HG03460 (cell line): ENCODE results near the gene SLC5A10.
A peak's percentile ranks its signal among the peaks of the same experiment; 100 is the strongest.
"Not testable (repeated sequence)": the region's sequence is repeated elsewhere in the genome, so short reads cannot be mapped to it uniquely, and the experiment has no call there.

Experiments
- ATAC-seq: cut with Tn5 transposase; IDR thresholded peaks from one replicate; pipeline ENCODE4 v1.9.1; 2021; ENCODE audit not compliant: unreplicated experiment

Gene SLC5A10

GRCh38 chr17:19038007-19038406, 86.0 kb downstream of the SLC5A10 start:
- ATAC-seq = not testable (repeated sequence)

GRCh38 chr17:19038730-19039129, 86.8 kb downstream of the SLC5A10 start:
- ATAC-seq = not testable (repeated sequence)

GRCh38 chr17:19040350-19040749, 88.4 kb downstream of the SLC5A10 start:
- ATAC-seq = not testable (repeated sequence)

- ATAC-seq = not testable (repeated sequence)
These were observed 89.9 kb downstream of the SLC5A10 start for GRCh38 chr17:19041871-19042270.

- ATAC-seq = not testable (repeated sequence)
These were observed 90.4 kb downstream of the SLC5A10 start for GRCh38 chr17:19042369-19042768.

- not testable (repeated sequence) for ATAC-seq
These were observed 91.1 kb downstream of the SLC5A10 start for GRCh38 chr17:19043032-19043431.

- ATAC-seq = not testable (repeated sequence)
These were observed 92.7 kb downstream of the SLC5A10 start for GRCh38 chr17:19044643-19045042.

GRCh38 chr17:19046782-19047375, 94.9 kb downstream of the SLC5A10 start, which contains the start of gene GRAP:
TSS of gene GRAP (minus strand) at chr17:19046957. CDS start at chr17:19046926, 31 bp downstream.
- ATAC-seq = not testable (repeated sequence)

GRCh38 chr17:19047510-19047909, 95.5 kb downstream of the SLC5A10 start:
- ATAC-seq = not testable (repeated sequence)

- not testable (repeated sequence) for ATAC-seq
These were observed 96.9 kb downstream of the SLC5A10 start for GRCh38 chr17:19048826-19049225.

GRCh38 chr17:19055447-19055846, 103.5 kb downstream of the SLC5A10 start:
- not testable (repeated sequence) for ATAC-seq

- peak; percentile 47 for ATAC-seq
These were observed 110.2 kb downstream of the SLC5A10 start for GRCh38 chr17:19062009-19062717.

GRCh38 chr17:19062718-19063325, 110.9 kb downstream of the SLC5A10 start:
- ATAC-seq = peak; percentile 50

- not testable (repeated sequence) for ATAC-seq
These were observed 111.5 kb downstream of the SLC5A10 start for GRCh38 chr17:19063326-19063956.

GRCh38 chr17:19064378-19064777, 112.4 kb downstream of the SLC5A10 start:
- ATAC-seq = not testable (repeated sequence)

GRCh38 chr17:19070318-19071168, 118.6 kb downstream of the SLC5A10 start:
- peak; percentile 91 for ATAC-seq
